SK-N-SH (cell line): ENCODE data around the gene C1QBP. TPM values are rescaled to one million over a fixed set of nuclear protein-coding genes. Genes with fewer than 3 reads are reported as not detected.

Experiments
- CTCF ChIA-PET: fragments of 300-600, 350-600 bp; formaldehyde crosslinking; extraction: SDS; loops from one replicate; lab custom pipeline; 2021; lab: Yijun Ruan, JAX
- POLR2A ChIA-PET: fragments of 350-600 bp; sonication (Branson Sonifier 250); formaldehyde crosslinking; extraction: SDS; loops from one replicate; lab custom pipeline; 2020; ENCODE audit warnings: antibody characterized with exemption, inconsistent platforms; lab: Yijun Ruan, JAX
- DNase-seq: peaks from one replicate; pipeline ENCODE4 v3.0.0; 2012
- H2AFZ ChIP-seq: fragments of 200-600 bp; sonication (generic); 2 replicates; pipeline ENCODE4 v1.8.1; 2016; ENCODE audit warnings: antibody characterized with exemption, mild to moderate bottlenecking, low read depth
- H3F3A ChIP-seq: fragments of 200-600 bp; sonication (generic); replicated peaks from 2 replicates; pipeline ENCODE3; 2016; ENCODE audit warnings: antibody characterized with exemption, mild to moderate bottlenecking; ENCODE audit not compliant: insufficient read depth
- H3K27ac ChIP-seq, 2 experiments: fragments of 200-500 bp in 1 of 2; fragments of 200-600 bp in 1 of 2; sonication (Bioruptor generic) in 1 of 2; sonication (generic), shearing (Covaris generic) in 1 of 2; 2 replicates each; pipeline versions ENCODE4 v1.5.1 to v1.6.1; 2014 to 2016; ENCODE audit warnings: low read depth in 2 of 2, inconsistent platforms in 1 of 2, low read length in 1 of 2, mild to moderate bottlenecking in 1 of 2, mixed read lengths in 1 of 2
- H3K27me3 ChIP-seq: fragments of 200-600 bp; sonication (generic), shearing (Covaris generic); 2 replicates; pipeline ENCODE4 v1.6.1; 2016; ENCODE audit warnings: mixed run types; ENCODE audit not compliant: insufficient read depth
- H3K36me3 ChIP-seq, 2 experiments: fragments of 200-500 bp in 1 of 2; fragments of 200-600 bp in 1 of 2; sonication (Bioruptor generic) in 1 of 2; sonication (generic) in 1 of 2; replicated peaks in 1 of 2; 2 replicates each; pipeline versions ENCODE3 to v1.5.1; 2014 to 2016; ENCODE audit warnings: low read length in 1 of 2, mild to moderate bottlenecking in 1 of 2; ENCODE audit not compliant: insufficient read depth in 2 of 2, control insufficient read depth in 1 of 2
- H3K4me1 ChIP-seq, 2 experiments: fragments of 200-500 bp in 1 of 2; fragments of 200-600 bp in 1 of 2; sonication (Bioruptor generic) in 1 of 2; sonication (generic), shearing (Covaris generic) in 1 of 2; 2 replicates each; pipeline versions ENCODE4 v1.5.1 to v1.6.1; 2014 to 2016; ENCODE audit warnings: low read depth in 1 of 2, low read length in 1 of 2, mixed run types in 1 of 2; ENCODE audit not compliant: insufficient read depth in 2 of 2, control insufficient read depth in 1 of 2
- H3K4me2 ChIP-seq: fragments of 200-600 bp; sonication (generic), shearing (Covaris generic); 2 replicates; pipeline ENCODE4 v1.6.1; 2017; ENCODE audit warnings: mixed run types
- H3K4me3 ChIP-seq, 2 experiments: fragments of 200-500 bp in 1 of 2; fragments of 200-600 bp in 1 of 2; sonication (Bioruptor generic) in 1 of 2; sonication (generic), shearing (Covaris generic) in 1 of 2; 2 replicates each; pipeline versions ENCODE4 v1.5.1 to v1.8.1; 2014 to 2016; ENCODE audit warnings: low read depth in 2 of 2, inconsistent platforms in 1 of 2, low read length in 1 of 2, mild to moderate bottlenecking in 1 of 2, mixed read lengths in 1 of 2, moderate library complexity in 1 of 2
- H3K79me2 ChIP-seq: fragments of 200-600 bp; sonication (generic); 2 replicates; pipeline ENCODE4 v1.8.1; 2017; ENCODE audit warnings: mild to moderate bottlenecking; ENCODE audit not compliant: insufficient read depth
- H3K9ac ChIP-seq: fragments of 200-600 bp; sonication (generic); 2 replicates; pipeline ENCODE4 v1.6.1; 2017; ENCODE audit warnings: mixed run types
- H3K9me2 ChIP-seq: fragments of 200-600 bp; sonication (generic); 2 replicates; pipeline ENCODE4 v1.6.1; 2017; ENCODE audit warnings: mixed run types
- H3K9me3 ChIP-seq: fragments of 200-600 bp; sonication (generic); 2 replicates; pipeline ENCODE4 v1.6.1; 2017; ENCODE audit warnings: mixed run types, mild to moderate bottlenecking, moderate library complexity
- H4K20me1 ChIP-seq: fragments of 200-600 bp; sonication (generic); 2 replicates; pipeline ENCODE4 v1.6.1; 2017; ENCODE audit warnings: mild to moderate bottlenecking, mixed run types; ENCODE audit not compliant: insufficient read depth
- CTCF ChIP-seq: fragments of 200-600 bp; sonication (generic); IDR thresholded peaks from 2 replicates; pipeline ENCODE4 v1.6.1; 2017; ENCODE audit warnings: antibody characterized with exemption, mild to moderate bottlenecking, moderate library complexity
- ELF1 ChIP-seq: IDR thresholded peaks from 2 replicates; pipeline ENCODE4 v1.4.0; 2012
- EP300 ChIP-seq, 2 experiments: IDR thresholded peaks; 2 replicates each; pipeline versions ENCODE4 v1.4.0 to v1.6.1; 2012; ENCODE audit warnings: borderline replicate concordance in 1 of 2, low read depth in 1 of 2, low read length in 1 of 2
- FOXM1 ChIP-seq: IDR thresholded peaks from 2 replicates; pipeline ENCODE4 v1.4.0; 2012; ENCODE audit warnings: low read depth, mild to moderate bottlenecking
- GABPA ChIP-seq: IDR thresholded peaks from 2 replicates; pipeline ENCODE4 v1.4.0; 2012; ENCODE audit warnings: low read depth, mild to moderate bottlenecking
- IRF3 ChIP-seq: fragments of 150-350 bp; IDR thresholded peaks from 2 replicates; pipeline ENCODE4 v1.6.1; 2016; ENCODE audit warnings: mild to moderate bottlenecking, low read depth, low read length
- MEF2A ChIP-seq: IDR thresholded peaks from 2 replicates; pipeline ENCODE4 v1.4.0; 2012; ENCODE audit warnings: low read depth, borderline replicate concordance
- MXI1 ChIP-seq: IDR thresholded peaks from 2 replicates; pipeline ENCODE4 v1.6.1; 2012; ENCODE audit warnings: mild to moderate bottlenecking, low read depth, low read length, improper control_type of control experiment
- NRF1 ChIP-seq: IDR thresholded peaks from 2 replicates; pipeline ENCODE4 v1.6.1; 2012; ENCODE audit warnings: low read depth, mild to moderate bottlenecking, low read length
- POLR2AphosphoS5 ChIP-seq: IDR thresholded peaks from 2 replicates; pipeline ENCODE4 v1.6.1; 2012; ENCODE audit warnings: low read depth, low read length
- RAD21 ChIP-seq: IDR thresholded peaks from 2 replicates; pipeline ENCODE4 v1.6.1; 2012; ENCODE audit warnings: mild to moderate bottlenecking, low read length
- RCOR1 ChIP-seq: fragments of 150-350 bp; IDR thresholded peaks from 2 replicates; pipeline ENCODE4 v1.6.1; 2017; ENCODE audit warnings: antibody characterized with exemption, low read length
- RFX5 ChIP-seq: IDR thresholded peaks from 2 replicates; pipeline ENCODE4 v1.6.1; 2012; ENCODE audit warnings: mild to moderate bottlenecking, improper control_type of control experiment, low read length
- RXRA ChIP-seq: IDR thresholded peaks from 2 replicates; pipeline ENCODE4 v1.4.0; 2012; ENCODE audit warnings: low read depth, mild to moderate bottlenecking, borderline replicate concordance
- SIN3A ChIP-seq: IDR thresholded peaks from 2 replicates; pipeline ENCODE4 v1.6.1; 2012; ENCODE audit warnings: low read depth, mild to moderate bottlenecking, low read length, moderate library complexity, borderline replicate concordance
- SMC3 ChIP-seq: IDR thresholded peaks from 2 replicates; pipeline ENCODE4 v1.6.1; 2012; ENCODE audit warnings: low read depth, low read length, improper control_type of control experiment
- TAF1 ChIP-seq: IDR thresholded peaks from 2 replicates; pipeline ENCODE4 v1.6.1; 2012; ENCODE audit warnings: low read depth, mild to moderate bottlenecking, low read length, moderate library complexity, borderline replicate concordance
- TCF12 ChIP-seq: IDR thresholded peaks from 2 replicates; pipeline ENCODE4 v1.4.0; 2012
- WGBS: methylation state at CpG from one replicate; pipeline ENCODE4 v1.1.6; 2017; ENCODE audit warnings: low lambda C conversion rate; 5-methylcytosine and 5-hydroxymethylcytosine counted together
- polyA plus RNA-seq, 3 experiments: library from polyadenylated mRNA; depleted of rRNA; stranded (reverse); fragments of >200 nt; gene quantifications; 2 replicates each; pipeline ENCODE4 v1.2.3, GENCODE V29; 2012
- TF ChIP-seq, protein P1 (sequence below): IDR thresholded peaks from 2 replicates; pipeline ENCODE4 v1.4.0; 2012; ENCODE audit warnings: low read depth
- TF ChIP-seq, protein P2 (sequence below): IDR thresholded peaks from 2 replicates; pipeline ENCODE4 v1.6.1; 2012; ENCODE audit warnings: mild to moderate bottlenecking, low read depth, low read length, moderate library complexity
- TF ChIP-seq, protein P3 (sequence below): IDR thresholded peaks from 2 replicates; pipeline ENCODE4; 2012
- TF ChIP-seq, protein P4 (sequence below): fragments of 150-350 bp; IDR thresholded peaks from 2 replicates; pipeline ENCODE4 v1.6.1; 2017; ENCODE audit warnings: antibody characterized with exemption, low read length, low read depth, borderline replicate concordance

C1QBP gene
- polyA plus RNA-seq (2012; rRNA removed) = 269 and 277 TPM in 2 replicates
- polyA plus RNA-seq (2012; cell fraction: cytosol; rRNA removed) = 404 and 546 TPM in 2 replicates
- polyA plus RNA-seq (2012; cell fraction: nucleus; rRNA removed) = 115 and 147 TPM in 2 replicates

DNA sequence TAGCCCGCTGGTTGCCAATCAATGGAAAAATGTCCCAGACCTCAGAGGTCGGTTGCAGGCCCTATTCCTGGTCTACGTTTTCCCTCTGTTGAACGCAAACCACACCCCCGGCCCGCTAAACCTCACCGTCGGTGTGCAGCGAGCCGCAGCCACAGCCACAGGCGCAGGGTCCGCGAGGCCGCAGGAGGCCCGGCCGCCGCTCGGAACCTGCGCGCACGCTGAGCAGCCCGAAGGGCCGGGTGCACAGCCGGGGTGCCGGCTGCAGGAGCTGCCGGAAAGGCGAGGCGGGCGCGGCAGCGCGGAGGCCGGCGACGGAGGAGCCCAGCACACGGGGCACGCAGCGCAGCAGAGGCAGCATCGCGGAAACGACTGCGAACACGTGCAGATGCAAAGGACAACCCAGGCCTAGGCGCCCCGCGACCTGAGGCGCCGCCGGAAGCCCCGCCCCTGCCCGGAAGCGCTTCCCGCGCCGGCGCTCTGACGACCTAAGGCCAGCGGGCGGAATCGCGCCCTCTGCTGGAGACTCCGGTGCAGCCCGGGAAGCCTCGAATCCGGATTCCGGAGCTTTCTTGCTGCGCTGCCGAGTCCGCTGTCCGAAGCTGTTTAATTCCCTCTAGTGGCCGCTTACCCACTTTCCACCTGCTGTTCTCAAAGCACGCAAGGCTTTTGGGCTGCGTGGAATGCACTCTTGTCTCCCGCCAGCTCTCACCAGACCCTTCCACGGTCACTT, at the start of gene C1QBP:
Gene C1QBP (minus strand): TSS at position 440 of the 730 bp plus-strand sequence. CDS start 82 bp downstream, at position 358.
- peak within 1 kb of the TSS; percentile 79 for H2AFZ ChIP-seq
- no peaks in the 10 kb centered on the region for H3K9me2 ChIP-seq
- no peaks in the 10 kb centered on the region for H3K27me3 ChIP-seq
- peak within 1 kb of the TSS; percentile 90 for H3K4me2 ChIP-seq
- H4K20me1 ChIP-seq = no peaks in the 10 kb centered on the region
- peaks cover 0 to 21% of the 10 kb centered on the region in 2 experiments; a peak in 3 of 4 replicates for H3K4me1 ChIP-seq
- POLR2A ChIA-PET = interaction anchor here (1.0 to 1.3 kb wide), 4 partner anchors 9 to 30 kb away, joined by 3 to 7 read pairs (median 4); partner anchors contain the start of genes DHX33, NUP88 and RPAIN
- peaks cover 44% of the 10 kb centered on the region for H3K79me2 ChIP-seq
- DNase-seq = peak; percentile 94
- CTCF ChIA-PET = interaction anchor here (0.6 to 5.5 kb wide), 41 partner anchors 10 to 314 kb away, joined by 3 to 84 read pairs (median 5); partner anchors contain the start of genes DHX33, MIS12, NUP88 and RPAIN
- H3K27ac ChIP-seq = peak within 1 kb of the TSS; percentile 54 to 86
- H3K9me3 ChIP-seq = no peaks in the 10 kb centered on the region
- H3K9ac ChIP-seq = peak within 1 kb of the TSS; percentile 79
- TF ChIP-seq SMC3 = peak; percentile 58
- TF ChIP-seq, protein P1, sequence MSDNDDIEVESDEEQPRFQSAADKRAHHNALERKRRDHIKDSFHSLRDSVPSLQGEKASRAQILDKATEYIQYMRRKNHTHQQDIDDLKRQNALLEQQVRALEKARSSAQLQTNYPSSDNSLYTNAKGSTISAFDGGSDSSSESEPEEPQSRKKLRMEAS = peak; percentile 95
- TF ChIP-seq EP300 (IDR thresholded peaks at IDR 0.05; ENCODE audit: borderline replicate concordance in 1 of 2, low read depth in 1 of 2, low read length in 1 of 2) = 0 out of 4 replicates have a peak, but pooled peaks have one; percentile 9 to 22
- TF ChIP-seq MXI1 = peak; percentile 98
- TF ChIP-seq IRF3 = no peak
- peak; percentile 88 for TF ChIP-seq GABPA
- no peak for TF ChIP-seq FOXM1
- peak; percentile 81 for TF ChIP-seq POLR2AphosphoS5
- TF ChIP-seq CTCF = peak; percentile 97
- no peak for TF ChIP-seq RFX5
- TF ChIP-seq RCOR1 = 0 out of 2 replicates have a peak, but pooled peaks have one; percentile 29
- peak; percentile 76; the same call in 1 of the 2 replicates for TF ChIP-seq TAF1
- TF ChIP-seq, protein P2, sequence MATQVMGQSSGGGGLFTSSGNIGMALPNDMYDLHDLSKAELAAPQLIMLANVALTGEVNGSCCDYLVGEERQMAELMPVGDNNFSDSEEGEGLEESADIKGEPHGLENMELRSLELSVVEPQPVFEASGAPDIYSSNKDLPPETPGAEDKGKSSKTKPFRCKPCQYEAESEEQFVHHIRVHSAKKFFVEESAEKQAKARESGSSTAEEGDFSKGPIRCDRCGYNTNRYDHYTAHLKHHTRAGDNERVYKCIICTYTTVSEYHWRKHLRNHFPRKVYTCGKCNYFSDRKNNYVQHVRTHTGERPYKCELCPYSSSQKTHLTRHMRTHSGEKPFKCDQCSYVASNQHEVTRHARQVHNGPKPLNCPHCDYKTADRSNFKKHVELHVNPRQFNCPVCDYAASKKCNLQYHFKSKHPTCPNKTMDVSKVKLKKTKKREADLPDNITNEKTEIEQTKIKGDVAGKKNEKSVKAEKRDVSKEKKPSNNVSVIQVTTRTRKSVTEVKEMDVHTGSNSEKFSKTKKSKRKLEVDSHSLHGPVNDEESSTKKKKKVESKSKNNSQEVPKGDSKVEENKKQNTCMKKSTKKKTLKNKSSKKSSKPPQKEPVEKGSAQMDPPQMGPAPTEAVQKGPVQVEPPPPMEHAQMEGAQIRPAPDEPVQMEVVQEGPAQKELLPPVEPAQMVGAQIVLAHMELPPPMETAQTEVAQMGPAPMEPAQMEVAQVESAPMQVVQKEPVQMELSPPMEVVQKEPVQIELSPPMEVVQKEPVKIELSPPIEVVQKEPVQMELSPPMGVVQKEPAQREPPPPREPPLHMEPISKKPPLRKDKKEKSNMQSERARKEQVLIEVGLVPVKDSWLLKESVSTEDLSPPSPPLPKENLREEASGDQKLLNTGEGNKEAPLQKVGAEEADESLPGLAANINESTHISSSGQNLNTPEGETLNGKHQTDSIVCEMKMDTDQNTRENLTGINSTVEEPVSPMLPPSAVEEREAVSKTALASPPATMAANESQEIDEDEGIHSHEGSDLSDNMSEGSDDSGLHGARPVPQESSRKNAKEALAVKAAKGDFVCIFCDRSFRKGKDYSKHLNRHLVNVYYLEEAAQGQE = no peak
- TF ChIP-seq RAD21 = peak; percentile 63
- no peak for TF ChIP-seq MEF2A
- TF ChIP-seq SIN3A = peak; percentile 58; the same call in 1 of the 2 replicates
- TF ChIP-seq, protein P3, sequence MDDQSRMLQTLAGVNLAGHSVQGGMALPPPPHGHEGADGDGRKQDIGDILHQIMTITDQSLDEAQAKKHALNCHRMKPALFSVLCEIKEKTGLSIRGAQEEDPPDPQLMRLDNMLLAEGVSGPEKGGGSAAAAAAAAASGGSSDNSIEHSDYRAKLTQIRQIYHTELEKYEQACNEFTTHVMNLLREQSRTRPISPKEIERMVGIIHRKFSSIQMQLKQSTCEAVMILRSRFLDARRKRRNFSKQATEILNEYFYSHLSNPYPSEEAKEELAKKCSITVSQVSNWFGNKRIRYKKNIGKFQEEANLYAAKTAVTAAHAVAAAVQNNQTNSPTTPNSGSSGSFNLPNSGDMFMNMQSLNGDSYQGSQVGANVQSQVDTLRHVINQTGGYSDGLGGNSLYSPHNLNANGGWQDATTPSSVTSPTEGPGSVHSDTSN = peak; percentile 14; the same call in 1 of the 2 replicates
- TF ChIP-seq RXRA = no peak
- TF ChIP-seq ELF1 = peak; percentile 59
- TF ChIP-seq NRF1 = peak; percentile 77
- TF ChIP-seq TCF12 = no peak
- TF ChIP-seq, protein P4, sequence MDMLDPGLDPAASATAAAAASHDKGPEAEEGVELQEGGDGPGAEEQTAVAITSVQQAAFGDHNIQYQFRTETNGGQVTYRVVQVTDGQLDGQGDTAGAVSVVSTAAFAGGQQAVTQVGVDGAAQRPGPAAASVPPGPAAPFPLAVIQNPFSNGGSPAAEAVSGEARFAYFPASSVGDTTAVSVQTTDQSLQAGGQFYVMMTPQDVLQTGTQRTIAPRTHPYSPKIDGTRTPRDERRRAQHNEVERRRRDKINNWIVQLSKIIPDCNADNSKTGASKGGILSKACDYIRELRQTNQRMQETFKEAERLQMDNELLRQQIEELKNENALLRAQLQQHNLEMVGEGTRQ = no peak
- WGBS = 3% methylated on average over 7 of the region's 75 CpGs
- peaks cover 19% of the 10 kb centered on the region for H3F3A ChIP-seq
- H3K36me3 ChIP-seq = peaks cover 37 to 46% of the 10 kb centered on the region in 2 experiments
- peak within 1 kb of the TSS; percentile 85 to 94 for H3K4me3 ChIP-seq
